Endothelial cell (in vitro differentiated cells): Measurements from ENCODE around the gene SPIN1. TPM values are rescaled to one million over a fixed set of nuclear protein-coding genes. Genes with fewer than 3 reads are reported as not detected.

Experiments
- DNase-seq: peaks from one replicate; pipeline ENCODE4 v3.0.0; 2021; ENCODE audit warnings: low spot score
- H3K27ac Mint-ChIP-seq: one replicate; pipeline ENCODE4 v1.8.0; 2021; ENCODE audit warnings: mixed read lengths, inconsistent platforms; ENCODE audit not compliant: unreplicated experiment
- H3K27me3 Mint-ChIP-seq: one replicate; pipeline ENCODE4 v1.8.0; 2021; ENCODE audit warnings: mild to moderate bottlenecking, moderate library complexity, mixed read lengths, inconsistent platforms; ENCODE audit not compliant: unreplicated experiment
- H3K36me3 Mint-ChIP-seq: one replicate; pipeline ENCODE4 v1.8.0; 2021; ENCODE audit warnings: mild to moderate bottlenecking, low read depth, mixed read lengths, inconsistent platforms; ENCODE audit not compliant: unreplicated experiment
- H3K4me1 Mint-ChIP-seq: one replicate; pipeline ENCODE4 v1.8.0; 2021; ENCODE audit warnings: mild to moderate bottlenecking, mixed read lengths, inconsistent platforms; ENCODE audit not compliant: unreplicated experiment
- H3K4me3 Mint-ChIP-seq: one replicate; pipeline ENCODE4 v1.8.0; 2021; ENCODE audit warnings: mild to moderate bottlenecking, mixed read lengths, inconsistent platforms; ENCODE audit not compliant: unreplicated experiment
- H3K9me3 Mint-ChIP-seq: one replicate; pipeline ENCODE4 v1.8.0; 2021; ENCODE audit warnings: mixed read lengths, inconsistent platforms; ENCODE audit not compliant: unreplicated experiment
- total RNA-seq: library from RNA; stranded (reverse); fragmentation: NEBNext Ultra II Directional; extraction: Animal tissue kit (Norgen Biotek cat#: 25700); gene quantifications from one replicate; pipeline ENCODE4 v1.2.1, GENCODE V29; 2021; ENCODE audit not compliant: unreplicated experiment
- TF ChIP-seq, protein P1 (sequence below): fragments of 200-600 bp; sonication (generic); IDR thresholded peaks from one replicate; pipeline ENCODE4 v1.5.0; 2021; ENCODE audit warnings: antibody characterized with exemption; ENCODE audit not compliant: unreplicated experiment

The SPIN1 gene
- total RNA-seq, 1 donor from 2014 or later = 97.3 TPM

GRCh38 chr9:88503081-88503844, 115.0 kb downstream of the SPIN1 start:
- Mint-ChIP-seq H3K27ac (no peak overlapping the region), H3K4me1 (peaks cover 5% of the 10 kb centered on the region), H3K4me3 (no peak overlapping the region), H3K27me3 (peaks cover 3% of the 10 kb centered on the region), H3K36me3 (no peaks in the 10 kb centered on the region), H3K9me3 (no peaks in the 10 kb centered on the region)
- no peak for DNase-seq
- TF ChIP-seq, protein P1, sequence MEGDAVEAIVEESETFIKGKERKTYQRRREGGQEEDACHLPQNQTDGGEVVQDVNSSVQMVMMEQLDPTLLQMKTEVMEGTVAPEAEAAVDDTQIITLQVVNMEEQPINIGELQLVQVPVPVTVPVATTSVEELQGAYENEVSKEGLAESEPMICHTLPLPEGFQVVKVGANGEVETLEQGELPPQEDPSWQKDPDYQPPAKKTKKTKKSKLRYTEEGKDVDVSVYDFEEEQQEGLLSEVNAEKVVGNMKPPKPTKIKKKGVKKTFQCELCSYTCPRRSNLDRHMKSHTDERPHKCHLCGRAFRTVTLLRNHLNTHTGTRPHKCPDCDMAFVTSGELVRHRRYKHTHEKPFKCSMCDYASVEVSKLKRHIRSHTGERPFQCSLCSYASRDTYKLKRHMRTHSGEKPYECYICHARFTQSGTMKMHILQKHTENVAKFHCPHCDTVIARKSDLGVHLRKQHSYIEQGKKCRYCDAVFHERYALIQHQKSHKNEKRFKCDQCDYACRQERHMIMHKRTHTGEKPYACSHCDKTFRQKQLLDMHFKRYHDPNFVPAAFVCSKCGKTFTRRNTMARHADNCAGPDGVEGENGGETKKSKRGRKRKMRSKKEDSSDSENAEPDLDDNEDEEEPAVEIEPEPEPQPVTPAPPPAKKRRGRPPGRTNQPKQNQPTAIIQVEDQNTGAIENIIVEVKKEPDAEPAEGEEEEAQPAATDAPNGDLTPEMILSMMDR = no peak

DNA sequence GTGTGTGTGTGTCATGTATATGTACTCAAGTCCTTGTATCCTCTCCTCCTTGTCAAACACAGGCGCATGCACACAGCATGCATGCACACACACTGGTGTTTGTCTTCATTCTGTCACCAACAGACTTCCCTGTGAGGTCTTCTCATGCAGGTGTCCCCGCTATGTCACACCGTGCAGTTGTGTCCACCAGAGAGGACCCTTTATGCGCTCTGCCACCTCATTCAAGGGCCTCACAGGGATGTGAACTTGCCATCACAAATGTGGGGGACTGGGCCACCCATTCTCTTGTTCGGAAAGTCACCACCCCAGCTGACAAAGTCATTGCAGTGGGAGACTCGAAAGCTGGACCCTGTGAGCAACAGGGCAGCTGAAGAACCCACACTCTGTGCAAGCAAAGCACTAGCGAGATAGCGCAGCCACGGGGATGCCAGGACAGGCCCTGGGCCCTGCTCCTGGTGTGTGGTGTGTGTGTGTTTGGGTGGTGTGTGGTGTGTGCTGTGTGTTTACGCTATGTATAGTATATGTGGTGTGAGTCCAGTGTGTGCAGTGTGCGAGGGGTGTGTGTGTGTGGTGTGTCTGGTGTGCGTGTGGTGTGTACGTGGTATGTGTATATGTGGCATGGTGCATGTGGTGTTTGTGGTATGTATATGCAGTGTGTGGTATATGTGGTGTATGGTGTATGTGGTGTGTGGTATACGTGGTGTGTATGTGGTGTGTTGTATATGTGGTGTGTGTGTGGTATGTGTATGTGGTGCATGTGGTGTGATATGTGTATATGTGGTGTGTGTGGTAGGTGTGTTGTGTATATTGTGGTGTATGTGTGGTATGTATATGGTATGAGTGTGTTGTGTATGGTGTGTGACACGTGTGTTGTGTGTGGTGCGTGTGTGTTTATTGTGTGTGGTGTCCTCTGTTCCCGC, 115.9 kb downstream of the SPIN1 start:
- TF ChIP-seq, protein P1 = no peak
- Mint-ChIP-seq H3K27me3 (peaks cover 3% of the 10 kb centered on the region), H3K4me3 (no peak overlapping the region), H3K27ac (no peak overlapping the region), H3K4me1 (peaks cover 5% of the 10 kb centered on the region), H3K9me3 (no peaks in the 10 kb centered on the region), H3K36me3 (no peaks in the 10 kb centered on the region)
- DNase-seq = no peak

DNA sequence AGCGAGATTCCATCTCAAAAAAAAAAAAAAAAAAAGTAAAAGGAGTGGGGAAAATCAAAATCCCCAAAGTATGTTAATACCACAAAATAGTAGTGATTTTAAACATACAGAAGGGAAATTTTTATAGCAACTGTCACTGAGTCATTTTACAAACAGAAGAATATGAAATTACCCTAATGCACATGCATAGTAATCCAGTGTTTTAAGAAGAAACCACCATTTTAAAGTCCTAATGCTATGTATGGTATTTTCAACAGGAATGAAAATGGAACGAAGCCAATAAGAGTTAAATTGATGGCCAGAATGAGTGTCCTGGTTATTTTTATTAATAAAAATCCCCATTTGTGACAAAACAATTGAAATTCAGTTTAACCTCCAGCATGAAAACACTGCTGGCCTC, 120.1 kb downstream of the SPIN1 start:
- Mint-ChIP-seq H3K27me3 (peaks cover 4% of the 10 kb centered on the region), H3K27ac (no peak overlapping the region), H3K9me3 (no peaks in the 10 kb centered on the region), H3K36me3 (no peaks in the 10 kb centered on the region), H3K4me1 (no peaks in the 10 kb centered on the region), H3K4me3 (no peak overlapping the region)
- TF ChIP-seq, protein P1 = no peak
- no peak for DNase-seq

DNA sequence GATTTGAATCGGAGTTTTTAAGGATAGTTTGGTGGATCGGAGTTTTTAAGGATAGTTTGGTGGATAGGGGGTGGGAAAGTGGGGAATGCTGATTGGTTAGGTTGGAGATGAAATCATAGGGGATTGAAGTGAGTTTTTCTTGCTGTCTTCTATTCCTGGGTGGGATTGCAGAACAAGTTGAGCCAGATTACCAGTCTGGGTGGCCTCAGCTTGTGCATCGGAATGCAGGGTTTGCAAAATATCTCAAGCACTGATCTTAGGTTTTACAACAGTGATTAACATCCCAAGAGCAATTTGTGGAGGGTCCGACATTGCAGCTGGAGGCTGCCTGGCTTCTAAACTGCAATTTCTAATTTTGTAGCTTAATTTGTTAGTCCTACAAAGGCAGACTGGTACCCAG, 123.7 kb downstream of the SPIN1 start:
- Mint-ChIP-seq H3K4me1 (no peaks in the 10 kb centered on the region), H3K4me3 (no peak overlapping the region), H3K27me3 (peaks cover 3% of the 10 kb centered on the region), H3K27ac (no peak overlapping the region), H3K36me3 (no peaks in the 10 kb centered on the region), H3K9me3 (no peaks in the 10 kb centered on the region)
- TF ChIP-seq, protein P1 = no peak
- no peak for DNase-seq

- TF ChIP-seq, protein P1 = no peak
- H3K4me3 Mint-ChIP-seq = no peak overlapping the region
- H3K9me3 Mint-ChIP-seq = no peaks in the 10 kb centered on the region
- H3K27ac Mint-ChIP-seq = no peak overlapping the region
- no peaks in the 10 kb centered on the region for H3K4me1 Mint-ChIP-seq
- H3K36me3 Mint-ChIP-seq = no peaks in the 10 kb centered on the region
- H3K27me3 Mint-ChIP-seq = peaks cover 3% of the 10 kb centered on the region
- DNase-seq = no peak
These were observed 126.0 kb downstream of the SPIN1 start for GRCh38 chr9:88514247-88514646.
